MCF 10A (cell line): ENCODE results near the gene MCTP1. TPM values are rescaled to one million over a fixed set of nuclear protein-coding genes. Genes with fewer than 3 reads are reported as not detected.

Experiments used
- BruUV-seq: library from RNA; stranded (reverse); fragments of 400-500 nt; replicated peaks from 2 replicates; lab custom pipeline; 2021; lab: Mats Ljungman, UMichigan
- CTCF ChIA-PET: fragments of 300-600 bp; sonication (Branson Sonifier 250); formaldehyde crosslinking; extraction: SDS; loops from one replicate; lab custom pipeline; 2021; ENCODE audit warnings: antibody characterized with exemption, inconsistent platforms; lab: Yijun Ruan, JAX
- POLR2A ChIA-PET: fragments of 300-600, 350-650 bp; sonication (Branson Sonifier 250); formaldehyde crosslinking; extraction: SDS; loops from one replicate; lab custom pipeline; 2020; ENCODE audit warnings: antibody characterized with exemption, inconsistent platforms; lab: Yijun Ruan, JAX
- DNase-seq: peaks from one replicate; pipeline ENCODE4 v3.0.0-alpha.2; 2018; ENCODE audit not compliant: unreplicated experiment
- H3K27ac Mint-ChIP-seq: one replicate; pipeline ENCODE4 v1.8.0; 2022; ENCODE audit warnings: mild to moderate bottlenecking, low read depth, mixed read lengths; ENCODE audit not compliant: unreplicated experiment
- H3K27me3 Mint-ChIP-seq: one replicate; pipeline ENCODE4 v1.8.0; 2022; ENCODE audit warnings: mixed read lengths; ENCODE audit not compliant: insufficient read depth, unreplicated experiment
- H3K36me3 Mint-ChIP-seq: one replicate; pipeline ENCODE4 v1.8.0; 2022; ENCODE audit warnings: mild to moderate bottlenecking, moderate library complexity, mixed read lengths; ENCODE audit not compliant: insufficient read depth, unreplicated experiment
- H3K4me1 Mint-ChIP-seq: one replicate; pipeline ENCODE4 v1.8.0; 2022; ENCODE audit warnings: mixed read lengths; ENCODE audit not compliant: insufficient read depth, unreplicated experiment
- H3K4me3 Mint-ChIP-seq: one replicate; pipeline ENCODE4 v1.8.0; 2022; ENCODE audit warnings: mild to moderate bottlenecking, moderate library complexity, mixed read lengths; ENCODE audit not compliant: unreplicated experiment
- H3K9me3 Mint-ChIP-seq: one replicate; pipeline ENCODE4 v1.8.0; 2022; ENCODE audit warnings: mixed read lengths; ENCODE audit not compliant: unreplicated experiment
- intact Hi-C: fragments of 100-400 bp; cut with micrococcal nuclease; formaldehyde crosslinking; loops from 2 replicates; pipeline ENCODE4 v1.14.1; 2022
- total RNA-seq: library from RNA; stranded (reverse); gene quantifications from 2 replicates; pipeline ENCODE4 v1.2.3, GENCODE V29; 2022
- TF ChIP-seq, protein P1 (sequence below): fragments of 200-600 bp; IDR thresholded peaks from one replicate; pipeline ENCODE4 v1.8.0; 2022; ENCODE audit warnings: antibody characterized with exemption, mild to moderate bottlenecking; ENCODE audit not compliant: unreplicated experiment

Gene MCTP1
- total RNA-seq, 1 experiment from 2014 or later = 40.3 TPM

DNA sequence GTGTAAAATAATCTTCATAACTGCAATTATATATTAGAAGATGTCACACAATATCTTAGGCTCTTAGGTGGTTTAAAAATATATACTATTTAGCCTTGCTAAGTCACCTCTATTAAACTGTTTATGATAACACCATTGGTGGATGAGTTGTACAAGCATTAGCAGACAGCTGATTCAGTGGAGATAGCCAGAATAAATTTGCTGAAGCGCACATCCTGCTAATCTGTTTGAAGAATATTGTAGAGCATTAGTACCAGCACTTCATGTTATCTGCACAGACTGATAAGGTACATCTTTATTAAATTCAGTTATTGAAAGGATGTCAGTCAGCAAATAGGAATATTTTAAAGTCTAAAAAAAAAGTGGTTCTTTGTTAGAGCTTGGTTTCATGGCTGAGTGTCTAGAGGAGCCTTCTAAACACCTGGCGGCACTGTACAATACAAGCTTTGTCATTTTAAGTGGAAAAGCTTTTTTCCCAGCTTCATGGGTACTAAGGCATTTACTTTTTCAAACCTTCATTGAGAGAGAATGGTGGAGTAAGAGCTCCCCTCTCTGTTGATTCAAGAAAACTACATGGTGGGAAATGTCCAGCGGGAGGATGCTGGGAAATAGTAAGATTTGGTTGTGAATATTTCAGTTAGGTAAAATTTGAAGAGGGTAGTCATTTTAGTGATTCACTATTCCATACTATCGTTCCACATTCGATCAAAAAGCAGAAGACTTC lies 391.3 kb downstream of the MCTP1 start:
- H3K27me3 Mint-ChIP-seq = no peaks in the 10 kb centered on the region
- H3K27ac Mint-ChIP-seq = no peak overlapping the region
- no TSS peak for BruUV-seq
- intact Hi-C loops = no loop called here
- H3K4me1 Mint-ChIP-seq = no peaks in the 10 kb centered on the region
- H3K36me3 Mint-ChIP-seq = no peaks in the 10 kb centered on the region
- no peak overlapping the region for H3K4me3 Mint-ChIP-seq
- DNase-seq = peak; percentile 11
- H3K9me3 Mint-ChIP-seq = no peaks in the 10 kb centered on the region
- POLR2A ChIA-PET = interaction anchor here (0.7 kb wide), 1 partner anchor 412 kb away, joined by 4 read pairs; no protein-coding TSS in a partner anchor
- CTCF ChIA-PET = interaction anchor here (0.6 to 1.6 kb wide), 5 partner anchors 8 to 790 kb away, joined by 3 to 5 read pairs (median 3); no protein-coding TSS in a partner anchor
- TF ChIP-seq, protein P1, sequence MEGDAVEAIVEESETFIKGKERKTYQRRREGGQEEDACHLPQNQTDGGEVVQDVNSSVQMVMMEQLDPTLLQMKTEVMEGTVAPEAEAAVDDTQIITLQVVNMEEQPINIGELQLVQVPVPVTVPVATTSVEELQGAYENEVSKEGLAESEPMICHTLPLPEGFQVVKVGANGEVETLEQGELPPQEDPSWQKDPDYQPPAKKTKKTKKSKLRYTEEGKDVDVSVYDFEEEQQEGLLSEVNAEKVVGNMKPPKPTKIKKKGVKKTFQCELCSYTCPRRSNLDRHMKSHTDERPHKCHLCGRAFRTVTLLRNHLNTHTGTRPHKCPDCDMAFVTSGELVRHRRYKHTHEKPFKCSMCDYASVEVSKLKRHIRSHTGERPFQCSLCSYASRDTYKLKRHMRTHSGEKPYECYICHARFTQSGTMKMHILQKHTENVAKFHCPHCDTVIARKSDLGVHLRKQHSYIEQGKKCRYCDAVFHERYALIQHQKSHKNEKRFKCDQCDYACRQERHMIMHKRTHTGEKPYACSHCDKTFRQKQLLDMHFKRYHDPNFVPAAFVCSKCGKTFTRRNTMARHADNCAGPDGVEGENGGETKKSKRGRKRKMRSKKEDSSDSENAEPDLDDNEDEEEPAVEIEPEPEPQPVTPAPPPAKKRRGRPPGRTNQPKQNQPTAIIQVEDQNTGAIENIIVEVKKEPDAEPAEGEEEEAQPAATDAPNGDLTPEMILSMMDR = peak; percentile 19

DNA sequence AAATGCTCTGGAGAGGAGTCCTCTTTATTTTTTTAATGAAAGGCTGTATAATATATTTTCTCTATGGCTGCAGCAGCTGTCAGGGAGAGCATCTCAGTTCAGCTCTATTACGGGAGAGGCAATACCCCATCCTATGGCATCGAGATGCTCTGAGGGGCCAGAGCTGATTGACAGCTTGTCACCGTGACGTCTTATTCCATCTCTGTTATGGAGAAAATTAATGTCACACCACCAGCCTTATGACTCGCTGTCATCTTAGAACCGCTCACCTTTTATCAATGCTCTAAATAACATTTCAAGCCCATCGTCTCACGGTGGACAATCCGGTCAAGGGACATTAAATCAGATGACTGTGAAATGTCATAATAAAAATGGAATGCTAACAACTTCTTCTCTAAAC lies 392.9 kb downstream of the MCTP1 start:
- Mint-ChIP-seq H3K27me3 (no peaks in the 10 kb centered on the region), H3K4me3 (no peak overlapping the region), H3K9me3 (no peaks in the 10 kb centered on the region), H3K27ac (no peak overlapping the region), H3K4me1 (no peaks in the 10 kb centered on the region), H3K36me3 (no peaks in the 10 kb centered on the region)
- ChIA-PET POLR2A (interaction anchor here (1.1 kb wide), 1 partner anchor 10 kb away, joined by 3 read pairs; no protein-coding TSS in a partner anchor), CTCF (interaction anchor here (1.1 kb wide), 1 partner anchor 154 kb away, joined by 3 read pairs; no protein-coding TSS in a partner anchor)
- no peak for DNase-seq
- no TSS peak for BruUV-seq
- intact Hi-C loops = no loop called here
- TF ChIP-seq, protein P1 = no peak

DNA sequence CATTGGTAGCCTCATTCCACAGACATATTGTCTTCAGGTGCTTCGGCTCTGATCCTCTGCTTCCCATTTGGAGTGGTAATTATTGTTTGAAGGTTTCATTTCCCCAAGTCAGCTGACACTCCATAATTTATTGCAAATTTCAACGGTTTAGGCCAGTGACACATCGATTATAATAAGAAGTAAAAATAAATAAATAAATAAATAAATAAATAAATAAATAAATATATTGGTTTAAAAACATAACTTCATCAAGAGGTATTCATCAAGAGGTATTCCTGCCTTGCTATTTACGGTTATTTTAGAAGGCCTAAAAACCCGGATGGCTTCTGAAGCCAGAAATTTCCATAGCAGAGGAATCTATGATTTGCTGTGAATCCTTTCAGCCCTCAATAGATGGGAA lies 393.3 kb downstream of the MCTP1 start:
- intact Hi-C loops = no loop called here
- H3K9me3 Mint-ChIP-seq = no peaks in the 10 kb centered on the region
- no TSS peak for BruUV-seq

DNA sequence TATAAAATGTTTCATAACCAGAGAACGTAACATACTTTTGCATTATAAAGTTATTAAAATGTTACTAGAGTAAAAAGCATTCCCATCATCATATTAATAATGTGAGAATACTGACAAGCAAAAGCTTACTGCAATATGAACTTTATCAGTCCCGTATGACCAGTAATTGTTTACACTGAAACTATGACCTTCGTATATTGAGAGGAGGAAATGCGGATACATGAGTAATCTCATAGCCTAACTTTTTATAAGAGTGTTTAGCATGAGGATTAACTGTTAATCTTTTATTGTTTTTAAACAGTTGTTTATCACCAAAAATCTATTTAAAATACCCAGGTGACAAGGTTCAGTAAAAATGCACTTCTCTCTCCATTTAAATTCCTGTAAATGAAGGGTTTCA lies 394.0 kb downstream of the MCTP1 start:
- H3K27ac Mint-ChIP-seq = no peak overlapping the region
- no peaks in the 10 kb centered on the region for H3K4me1 Mint-ChIP-seq
- DNase-seq = no peak
- ChIA-PET POLR2A (no interaction called here), CTCF (interaction anchor here (0.5 to 1.1 kb wide), 3 partner anchors 41 to 249 kb away, joined by 3 read pairs; no protein-coding TSS in a partner anchor)
- TF ChIP-seq, protein P1 = no peak
- H3K4me3 Mint-ChIP-seq = no peak overlapping the region
- H3K36me3 Mint-ChIP-seq = no peaks in the 10 kb centered on the region
- intact Hi-C loops = no loop called here
- BruUV-seq = no TSS peak
- H3K9me3 Mint-ChIP-seq = no peaks in the 10 kb centered on the region
- no peaks in the 10 kb centered on the region for H3K27me3 Mint-ChIP-seq

More for the DNA sequence above, 393.3 kb downstream of the MCTP1 start:
- no peaks in the 10 kb centered on the region for H3K4me1 Mint-ChIP-seq
- no peaks in the 10 kb centered on the region for H3K27me3 Mint-ChIP-seq
- no peak overlapping the region for H3K27ac Mint-ChIP-seq
- TF ChIP-seq, protein P1 = no peak
- H3K4me3 Mint-ChIP-seq = no peak overlapping the region
- ChIA-PET CTCF (interaction anchor here (0.5 to 1.1 kb wide), 3 partner anchors 41 to 248 kb away, joined by 3 read pairs; no protein-coding TSS in a partner anchor), POLR2A (interaction anchor here (1.1 kb wide), 1 partner anchor 10 kb away, joined by 3 read pairs; no protein-coding TSS in a partner anchor)
- no peak for DNase-seq
- no peaks in the 10 kb centered on the region for H3K36me3 Mint-ChIP-seq
